Right hindlimb (tissue), 1 donor: ENCODE results near the gene NYAP1.
"Not testable (repeated sequence)": the region's sequence is repeated elsewhere in the genome, so short reads cannot be mapped to it uniquely, and the experiment has no call there.

Source experiments
- DNase-seq: peaks from one replicate; pipeline ENCODE4 v3.0.0-alpha.2; 2018

The NYAP1 gene

DNA sequence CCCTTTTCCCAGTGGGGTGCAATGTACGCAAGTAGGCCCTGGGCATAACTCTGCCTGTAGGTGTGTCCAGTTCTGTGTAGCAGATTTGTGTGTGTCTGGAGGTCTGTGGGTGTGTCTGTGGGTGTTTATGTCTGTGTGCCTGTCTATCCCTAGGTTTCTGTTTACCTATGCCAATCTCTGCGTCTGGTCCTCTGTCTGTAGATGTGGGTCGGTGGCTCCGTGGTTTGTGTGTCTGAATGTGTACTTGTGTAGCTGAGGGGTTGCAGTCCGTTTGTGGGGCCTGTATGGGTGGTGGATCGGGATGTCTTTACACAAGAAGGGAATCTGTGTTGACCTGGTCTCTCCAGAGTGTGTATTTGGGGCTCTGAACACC lies 932 bp downstream of the NYAP1 start:
- DNase-seq, result no peak

GRCh38 chr7:100485471-100485876 lies 1.7 kb downstream of the NYAP1 start:
- no peak for DNase-seq

DNA sequence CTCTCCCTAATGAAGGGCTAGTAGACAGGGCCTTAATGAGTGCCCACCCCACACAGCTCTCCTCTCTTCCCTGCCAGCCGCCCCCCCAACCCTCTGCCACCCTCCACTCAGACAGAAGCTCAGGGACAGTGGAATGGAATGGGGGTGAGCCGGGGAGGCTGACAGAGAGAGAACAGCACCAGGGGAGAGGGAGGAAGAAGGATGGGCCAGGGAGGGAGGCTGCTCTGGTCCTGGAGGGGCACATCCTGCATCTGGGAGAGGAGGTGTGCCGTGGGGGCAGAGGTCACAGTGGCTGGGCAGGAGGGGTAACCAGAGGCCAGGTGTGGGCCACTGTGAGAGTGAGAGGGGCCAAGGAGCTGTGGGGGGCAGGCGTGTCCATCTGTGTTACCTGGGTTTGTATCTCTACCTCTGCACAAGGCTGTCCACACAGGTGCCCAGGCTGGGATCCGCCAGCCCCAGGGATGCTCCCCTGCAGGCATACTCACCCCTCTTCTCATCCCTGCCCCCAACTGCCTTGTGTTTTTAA lies 2.4 kb downstream of the NYAP1 start:
- no peak for DNase-seq

- DNase-seq, result no peak
Measured at GRCh38 chr7:100486753-100487446, 3.2 kb downstream of the NYAP1 start.

GRCh38 chr7:100488333-100489095 lies 4.8 kb downstream of the NYAP1 start:
- no peak for DNase-seq

DNA sequence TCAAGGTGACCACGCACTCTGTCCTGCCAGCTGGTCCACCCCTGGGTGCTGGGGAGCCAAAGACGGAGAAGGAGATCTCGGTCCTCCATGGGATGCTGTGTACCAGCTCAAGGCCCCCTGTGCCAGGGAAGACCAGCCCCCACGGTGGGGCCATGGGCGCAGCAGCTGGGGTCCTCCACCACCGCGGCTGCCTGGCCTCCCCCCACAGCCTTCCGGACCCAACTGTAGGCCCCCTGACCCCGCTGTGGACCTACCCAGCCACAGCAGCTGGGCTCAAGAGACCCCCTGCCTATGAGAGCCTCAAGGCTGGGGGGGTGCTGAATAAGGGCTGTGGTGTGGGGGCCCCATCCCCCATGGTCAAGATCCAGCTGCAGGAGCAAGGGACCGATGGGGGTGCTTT lies 5.4 kb downstream of the NYAP1 start:
- DNase-seq, result no peak

DNA sequence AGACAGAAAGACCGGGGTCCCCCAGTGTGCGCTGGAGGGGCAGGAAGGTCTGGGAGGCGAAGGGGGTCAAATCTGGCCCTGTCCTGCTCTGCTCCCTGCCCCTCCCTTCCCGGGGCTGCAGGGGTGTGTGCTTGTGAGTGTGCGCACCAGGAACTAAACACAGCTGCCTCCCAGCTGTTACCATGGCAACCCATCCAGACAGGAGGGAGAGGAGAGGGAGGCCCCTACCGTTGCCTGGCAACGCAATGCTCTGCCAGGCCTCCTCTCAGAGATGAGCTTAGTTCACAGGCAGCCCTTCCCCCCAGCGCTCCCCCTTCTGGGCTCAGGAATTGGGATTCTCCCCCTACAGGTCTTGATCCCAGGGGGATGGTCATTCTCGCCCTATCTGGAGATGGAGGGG lies 6.1 kb downstream of the NYAP1 start:
- DNase-seq, result peak; percentile 94

DNA sequence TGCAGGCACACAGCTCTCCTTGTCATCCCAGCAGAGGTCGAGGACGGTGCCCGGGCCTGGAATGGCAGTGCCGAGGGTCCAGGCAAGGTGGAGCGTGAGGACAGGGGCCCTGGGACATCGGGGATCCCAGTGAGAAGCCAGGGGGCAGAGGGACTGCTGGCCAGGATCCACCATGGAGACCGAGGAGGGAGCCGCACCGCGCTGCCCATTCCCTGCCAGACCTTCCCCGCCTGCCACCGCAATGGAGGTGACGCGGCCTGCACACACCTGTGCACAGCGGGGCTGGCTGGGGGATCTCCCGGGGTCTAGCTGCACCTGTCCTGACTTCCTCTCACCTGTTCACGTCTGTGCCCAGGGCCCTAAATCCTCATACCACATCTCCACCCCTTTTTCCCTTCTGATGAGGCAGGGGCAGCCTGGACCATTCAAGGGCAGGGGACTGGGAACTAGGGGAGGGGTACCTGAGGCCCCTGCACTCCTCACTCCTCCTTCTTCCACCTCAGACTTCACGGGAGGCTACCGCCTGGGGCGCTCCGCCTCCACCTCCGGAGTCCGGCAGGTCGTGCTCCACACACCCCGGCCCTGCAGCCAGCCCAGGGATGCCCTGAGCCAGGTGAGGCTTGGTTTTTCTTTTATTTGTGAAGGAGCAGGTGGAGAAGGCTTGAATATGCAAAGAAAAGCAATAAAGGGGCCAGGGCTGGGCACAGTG lies 6.9 kb downstream of the NYAP1 start:
- no peak for DNase-seq

DNA sequence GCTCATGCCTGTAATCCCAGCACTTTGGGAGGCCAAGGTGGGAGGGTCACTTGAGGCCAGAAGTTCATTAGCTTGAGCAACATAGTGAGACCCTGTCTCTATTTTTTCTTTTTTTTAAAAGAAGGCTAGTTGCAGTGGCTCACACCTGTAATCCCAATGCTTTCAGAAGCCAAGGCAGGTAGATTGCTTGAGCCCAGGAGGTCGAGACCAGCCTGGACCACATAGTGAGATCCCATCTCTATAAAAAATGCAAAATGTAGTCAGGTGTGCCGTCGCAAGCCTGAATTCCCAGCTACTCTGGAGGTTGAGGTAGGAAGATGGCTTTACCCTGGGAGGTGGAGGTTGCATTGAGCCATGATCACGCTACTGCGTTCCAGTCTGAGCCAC lies 7.5 kb downstream of the NYAP1 start:
- no peak for DNase-seq

GRCh38 chr7:100492738-100493475 lies 9.2 kb downstream of the NYAP1 start:
- DNase-seq, result no peak

DNA sequence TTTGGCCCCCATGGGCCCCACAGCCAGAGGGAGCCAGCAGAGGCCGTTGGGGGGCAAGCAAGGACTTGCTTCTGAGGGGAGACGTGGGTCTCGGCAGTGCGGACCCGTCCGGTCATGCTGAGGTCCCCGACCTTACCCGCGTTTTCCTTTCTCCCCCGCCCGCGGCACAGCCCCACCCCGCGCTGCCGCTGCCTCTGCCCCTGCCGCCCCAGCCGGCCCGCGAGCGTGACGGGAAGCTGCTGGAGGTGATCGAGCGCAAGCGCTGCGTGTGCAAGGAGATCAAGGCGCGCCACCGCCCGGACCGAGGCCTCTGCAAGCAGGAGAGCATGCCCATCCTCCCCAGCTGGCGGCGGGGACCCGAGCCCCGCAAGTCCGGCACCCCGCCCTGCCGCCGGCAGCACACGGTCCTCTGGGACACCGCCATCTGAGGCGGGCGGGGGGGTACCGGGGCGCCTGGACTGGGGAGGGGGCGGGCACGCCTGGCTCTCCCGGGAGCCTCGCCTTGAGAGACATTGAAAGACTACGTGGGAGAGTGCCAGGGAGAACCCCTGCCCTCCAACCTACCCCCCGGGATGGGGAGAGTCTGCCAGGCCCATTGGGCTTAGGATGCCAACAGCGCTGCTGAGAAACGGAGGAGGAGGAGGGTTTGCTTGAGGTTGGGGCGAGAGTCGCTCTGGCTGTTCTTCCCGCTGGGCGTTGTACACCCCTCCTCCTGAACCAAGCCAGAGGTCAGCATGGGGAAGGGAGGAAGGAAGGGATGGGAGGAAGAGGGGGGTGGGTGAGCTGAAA lies 9.9 kb downstream of the NYAP1 start:
- no peak for DNase-seq

DNA sequence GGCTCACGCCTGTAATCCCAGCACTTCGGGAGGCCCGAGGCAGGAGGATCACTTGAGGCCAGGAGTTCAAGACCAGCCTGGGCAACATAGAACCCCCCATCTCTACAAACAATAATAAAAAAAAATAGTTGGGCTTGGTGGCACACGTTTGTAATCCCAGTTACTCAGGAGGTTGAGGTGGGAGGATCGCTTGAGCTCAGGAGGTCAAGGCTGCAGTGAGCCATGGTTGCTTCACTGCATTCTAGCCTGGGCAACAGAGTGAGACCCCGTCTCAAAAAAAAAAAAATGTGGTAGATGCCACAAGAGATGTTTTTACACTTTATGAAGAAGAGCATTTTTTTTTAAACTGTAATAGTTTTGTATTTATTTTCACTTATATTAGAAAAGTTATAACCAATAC lies 12.8 kb downstream of the NYAP1 start:
- DNase-seq, result no peak

- not testable (repeated sequence) for DNase-seq
Measured at GRCh38 chr7:100500743-100501142, 17.0 kb downstream of the NYAP1 start.

DNA sequence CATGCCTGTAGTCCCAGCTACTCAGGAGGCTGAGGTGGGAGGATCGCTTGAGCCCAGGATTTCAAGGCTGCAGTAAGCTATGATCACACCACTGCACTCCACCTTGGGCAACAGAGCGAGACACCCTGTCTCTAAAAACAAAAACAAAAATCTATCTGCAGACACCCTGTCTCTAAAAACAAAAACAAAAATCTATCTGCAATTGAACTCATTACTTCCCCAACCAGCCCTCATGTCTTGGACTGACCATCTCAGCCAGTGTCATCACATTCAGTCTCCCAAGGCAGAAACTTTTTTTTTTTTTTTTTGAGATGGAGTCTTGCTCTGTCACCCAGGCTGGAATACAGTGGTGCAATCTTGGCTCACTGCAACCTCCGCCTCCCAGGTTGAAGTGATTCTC lies 20.3 kb downstream of the NYAP1 start:
- DNase-seq, result not testable (repeated sequence)

GRCh38 chr7:100504887-100505611 lies 21.3 kb downstream of the NYAP1 start:
- no peak for DNase-seq

DNA sequence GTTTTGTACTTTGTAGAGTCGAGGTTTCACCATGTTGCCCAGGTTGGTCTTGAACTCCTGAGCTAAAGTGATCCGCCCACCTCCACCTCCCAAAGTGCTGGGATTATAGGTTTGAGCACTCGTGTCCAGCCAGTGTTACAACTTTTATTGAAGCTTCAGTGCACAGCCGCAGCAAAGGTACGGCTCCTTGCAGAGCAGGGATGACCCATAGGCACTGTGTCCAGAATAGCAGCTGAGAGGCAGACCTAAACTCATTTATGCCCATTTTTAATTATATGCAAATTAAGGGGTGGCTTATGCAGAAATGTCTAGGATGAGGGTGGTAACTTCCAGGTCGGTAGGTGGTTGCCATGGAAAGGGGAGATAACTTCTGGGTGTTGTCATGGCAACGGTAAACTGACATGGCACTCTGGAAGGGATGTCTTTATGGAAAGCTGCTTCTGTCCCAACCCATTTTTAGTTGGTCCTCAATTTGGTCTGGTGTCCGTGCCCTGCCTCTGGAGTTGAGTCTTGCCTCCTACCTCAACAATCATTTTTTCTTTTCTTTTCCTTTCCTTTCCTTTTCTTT lies 22.7 kb downstream of the NYAP1 start:
- DNase-seq, result no peak

DNA sequence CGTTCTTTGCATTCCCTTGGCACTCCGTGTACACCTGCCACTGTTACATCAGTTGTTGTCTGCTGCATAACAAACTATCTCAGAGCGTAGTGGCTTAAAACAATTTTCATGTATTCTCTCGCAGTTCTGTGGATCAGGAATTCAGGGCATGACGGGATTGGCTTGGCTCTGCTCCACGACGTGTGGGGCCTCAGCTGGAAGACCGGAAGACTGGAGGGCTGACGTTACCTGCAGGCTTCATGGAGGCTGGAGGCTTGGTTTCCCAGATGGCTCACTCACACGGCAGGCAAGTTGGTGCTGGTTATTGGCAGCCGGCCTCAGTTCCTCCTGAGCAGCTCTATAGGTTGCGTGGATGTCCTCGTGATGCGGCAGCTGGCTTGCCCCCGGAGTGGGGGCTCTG lies 25.5 kb downstream of the NYAP1 start:
- DNase-seq, result peak; percentile 62

DNA sequence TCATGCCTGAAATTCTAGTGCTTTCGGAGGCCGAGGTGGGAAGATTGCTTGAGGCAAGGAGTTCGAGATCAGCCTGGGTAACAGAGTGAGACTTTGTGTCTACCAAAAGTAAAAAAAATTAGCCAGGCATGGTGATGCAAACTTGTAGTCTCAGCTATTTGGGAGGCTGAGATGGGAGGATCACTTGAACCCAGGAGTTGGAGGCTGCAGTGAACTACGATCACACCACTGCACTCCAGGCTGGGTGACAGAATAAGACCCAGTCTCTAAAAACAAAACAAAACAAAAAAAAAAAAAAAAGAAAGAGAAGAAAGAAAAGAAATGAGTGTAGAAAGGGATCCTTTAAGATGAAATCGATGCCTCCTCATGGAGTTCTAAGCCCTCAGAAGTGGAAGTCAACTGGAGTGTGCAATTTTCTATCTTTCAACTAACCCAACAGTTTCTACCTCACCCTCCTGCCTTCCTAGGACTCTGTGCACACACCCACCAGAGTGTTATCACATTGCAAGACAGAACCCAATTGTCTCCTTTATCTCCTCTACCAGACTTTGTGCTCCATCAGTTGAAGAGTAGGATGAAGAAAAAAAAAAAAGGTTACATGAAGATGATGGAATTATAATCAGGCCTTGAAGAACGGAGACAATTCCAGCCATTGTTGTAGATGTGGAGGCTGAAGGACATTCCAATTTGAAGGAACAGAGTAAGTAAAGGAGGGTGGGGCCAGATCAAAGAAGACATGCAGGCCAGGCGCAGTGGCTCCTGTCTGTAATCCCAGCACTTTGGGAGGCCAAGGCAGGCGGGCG lies 26.9 kb downstream of the NYAP1 start:
- no peak for DNase-seq

GRCh38 chr7:100513212-100513810 lies 29.6 kb downstream of the NYAP1 start:
- no peak for DNase-seq

DNA sequence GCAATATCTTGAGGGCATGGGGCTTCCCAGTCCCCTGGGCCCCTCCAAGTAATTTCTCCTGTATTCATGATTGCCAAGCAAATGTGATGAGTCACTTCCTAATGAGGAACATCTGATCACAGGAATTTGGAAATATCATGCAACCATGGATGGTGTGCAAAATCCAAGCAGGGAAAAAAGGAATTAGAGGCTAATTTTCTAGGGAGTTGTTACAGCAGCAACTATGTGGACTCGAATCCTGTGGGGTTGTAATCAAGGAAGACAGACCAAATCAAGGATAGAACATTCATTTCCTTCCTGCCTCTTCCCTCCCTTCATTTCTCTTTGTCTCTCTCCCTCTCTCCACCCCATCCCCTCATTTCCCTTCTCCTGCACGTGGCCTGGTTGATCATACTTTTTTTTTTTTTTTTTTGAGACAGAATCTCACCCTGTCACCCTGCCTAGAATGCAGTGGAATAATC lies 31.4 kb downstream of the NYAP1 start:
- DNase-seq, result no peak
